Hindlimb muscle (tissue), 1 donor: Measurements from ENCODE around the gene PCDHB6. TPM values are rescaled to one million over a fixed set of nuclear protein-coding genes. Genes with fewer than 3 reads are reported as not detected.

Source experiments
- polyA plus RNA-seq: library from polyadenylated mRNA; unstranded; fragments of 120-200 nt; gene quantifications from one replicate; pipeline ENCODE4 v1.2.1, GENCODE V29; 2013; ENCODE audit not compliant: insufficient read length

PCDHB6 gene
- polyA plus RNA-seq, 1 donor, result 2.4 TPM

Other genes with a start within 250 kb of the PCDHB6 start
- 0.22 TPM for gene PCDHAC1, start 223.8 kb upstream of the PCDHB6 start, polyA plus RNA-seq
- gene PCDHAC2, start 183.6 kb upstream of the PCDHB6 start, polyA plus RNA-seq, result 2.0 TPM
- 0.14 TPM for gene PCDHB1, start 98.7 kb upstream of the PCDHB6 start, polyA plus RNA-seq
- 4.4 TPM for gene PCDHB2, start 55.4 kb upstream of the PCDHB6 start, polyA plus RNA-seq
- 2.6 TPM for gene PCDHB3, start 49.6 kb upstream of the PCDHB6 start, polyA plus RNA-seq
- 3.1 TPM for gene PCDHB4, start 28.2 kb upstream of the PCDHB6 start, polyA plus RNA-seq
- gene PCDHB5, start 14.9 kb upstream of the PCDHB6 start, polyA plus RNA-seq, result 3.2 TPM
- gene PCDHB7, start 22.6 kb downstream of the PCDHB6 start, polyA plus RNA-seq, result 3.2 TPM
- gene PCDHB8, start 27.7 kb downstream of the PCDHB6 start, polyA plus RNA-seq, result 2.1 TPM
- gene PCDHB16, start 32.3 kb downstream of the PCDHB6 start, polyA plus RNA-seq, result 3.9 TPM
- gene PCDHB9, start 37.1 kb downstream of the PCDHB6 start, polyA plus RNA-seq, result 3.2 TPM
- gene PCDHB10, start 42.3 kb downstream of the PCDHB6 start, polyA plus RNA-seq, result 5.3 TPM
- gene PCDHB11, start 49.6 kb downstream of the PCDHB6 start, polyA plus RNA-seq, result 4.4 TPM
- 4.7 TPM for gene PCDHB12, start 58.7 kb downstream of the PCDHB6 start, polyA plus RNA-seq
- gene PCDHB13, start 63.9 kb downstream of the PCDHB6 start, polyA plus RNA-seq, result 2.8 TPM
- 7.5 TPM for gene PCDHB14, start 73.3 kb downstream of the PCDHB6 start, polyA plus RNA-seq
- 9.4 TPM for gene PCDHB15, start 95.3 kb downstream of the PCDHB6 start, polyA plus RNA-seq
- not detected for gene SLC25A2, start 154.0 kb downstream of the PCDHB6 start, polyA plus RNA-seq
- gene TAF7, start 170.7 kb downstream of the PCDHB6 start, polyA plus RNA-seq, result 76.5 TPM
- gene PCDHGA1, start 180.5 kb downstream of the PCDHB6 start, polyA plus RNA-seq, result 0.77 TPM
- 2.1 TPM for gene PCDHGA2, start 188.7 kb downstream of the PCDHB6 start, polyA plus RNA-seq
- 1.0 TPM for gene PCDHGA3, start 193.8 kb downstream of the PCDHB6 start, polyA plus RNA-seq
- gene PCDHGB1, start 200.0 kb downstream of the PCDHB6 start, polyA plus RNA-seq, result 0.45 TPM
- 1.6 TPM for gene PCDHGA4, start 205.0 kb downstream of the PCDHB6 start, polyA plus RNA-seq
- gene PCDHGB2, start 209.9 kb downstream of the PCDHB6 start, polyA plus RNA-seq, result 2.8 TPM
- 2.6 TPM for gene PCDHGA5, start 214.1 kb downstream of the PCDHB6 start, polyA plus RNA-seq
- gene PCDHGB3, start 220.2 kb downstream of the PCDHB6 start, polyA plus RNA-seq, result 1.8 TPM
- 4.4 TPM for gene PCDHGA6, start 223.8 kb downstream of the PCDHB6 start, polyA plus RNA-seq
- gene PCDHGA7, start 232.7 kb downstream of the PCDHB6 start, polyA plus RNA-seq, result 1.6 TPM
- 2.6 TPM for gene PCDHGB4, start 237.6 kb downstream of the PCDHB6 start, polyA plus RNA-seq
- gene PCDHGA8, start 242.6 kb downstream of the PCDHB6 start, polyA plus RNA-seq, result 0.80 TPM
- 4.1 TPM for gene PCDHGB5, start 247.9 kb downstream of the PCDHB6 start, polyA plus RNA-seq